ENCODE measurements around the gene AAK1.

The AAK1 gene

GRCh38 chr2:69549421-69549820 is 94.1 kb downstream of the AAK1 start:
- no peak for DNase-seq (ENCODE audit: low read depth)
- H3K4me3 ChIP-seq (ENCODE audit: low read depth, low read length), result no peak overlapping the region
- no peak for TF ChIP-seq CTCF (IDR thresholded peaks at IDR 0.05; ENCODE audit: insufficient read depth, low read depth, low read length, missing control alignments)

- TF ChIP-seq CTCF (IDR thresholded peaks at IDR 0.05; ENCODE audit: insufficient read depth, low read depth, low read length, missing control alignments), result no peak
- H3K4me3 ChIP-seq (ENCODE audit: low read depth, low read length), result no peak overlapping the region
- no peak for DNase-seq (ENCODE audit: low read depth)
Observed at GRCh38 chr2:69547984-69548715, 95.4 kb downstream of the AAK1 start.

GRCh38 chr2:69546646-69547045 is 96.9 kb downstream of the AAK1 start:
- no peak for DNase-seq (ENCODE audit: low read depth)
- TF ChIP-seq CTCF (IDR thresholded peaks at IDR 0.05; ENCODE audit: insufficient read depth, low read depth, low read length, missing control alignments), result no peak
- no peak overlapping the region for H3K4me3 ChIP-seq (ENCODE audit: low read depth, low read length)

GRCh38 chr2:69545477-69545932 is 98.0 kb downstream of the AAK1 start:
- DNase-seq (ENCODE audit: low read depth), result peak; percentile 83
- no peak for TF ChIP-seq CTCF (IDR thresholded peaks at IDR 0.05; ENCODE audit: insufficient read depth, low read depth, low read length, missing control alignments)
- H3K4me3 ChIP-seq (ENCODE audit: low read depth, low read length), result no peak overlapping the region

- TF ChIP-seq CTCF (IDR thresholded peaks at IDR 0.05; ENCODE audit: insufficient read depth, low read depth, low read length, missing control alignments), result no peak
- H3K4me3 ChIP-seq (ENCODE audit: low read depth, low read length), result no peak overlapping the region
- DNase-seq (ENCODE audit: low read depth), result no peak
Observed at GRCh38 chr2:69544951-69545350, 98.6 kb downstream of the AAK1 start.

- DNase-seq (ENCODE audit: low read depth), result no peak
- no peak overlapping the region for H3K4me3 ChIP-seq (ENCODE audit: low read depth, low read length)
- no peak for TF ChIP-seq CTCF (IDR thresholded peaks at IDR 0.05; ENCODE audit: insufficient read depth, low read depth, low read length, missing control alignments)
Observed at GRCh38 chr2:69539549-69539908, 104.0 kb downstream of the AAK1 start.
